ENCODE data around the gene CERCAM.
A peak's percentile ranks its signal among the peaks of the same experiment; 100 is the strongest.
"Not testable (repeated sequence)": the region's sequence is repeated elsewhere in the genome, so short reads cannot be mapped to it uniquely, and the experiment has no call there.

Gene CERCAM

GRCh38 chr9:128411364-128412119 lies 9.1 kb upstream of the CERCAM start:
- no peaks in the 10 kb centered on the region for H3K36me3 ChIP-seq (ENCODE audit: insufficient read depth, low read length)
- no peak overlapping the region for H3K4me2 ChIP-seq (ENCODE audit: low read length)
- peaks cover 7% of the 10 kb centered on the region for H3K4me1 ChIP-seq (ENCODE audit: control insufficient read depth, insufficient read depth, low read length)
- H3K9me3 ChIP-seq (replicated peaks; ENCODE audit: low read length): no peaks in the 10 kb centered on the region
- no peak overlapping the region for H3K9ac ChIP-seq (ENCODE audit: low read depth, low read length)
- no peak overlapping the region for H3K4me3 ChIP-seq (ENCODE audit: low read length)
- peaks cover 50% of the 10 kb centered on the region for H3K27me3 ChIP-seq (ENCODE audit: control insufficient read depth, insufficient read depth, low read length)

- no peaks in the 10 kb centered on the region for H3K9me3 ChIP-seq (replicated peaks; ENCODE audit: low read length)
- no peaks in the 10 kb centered on the region for H3K36me3 ChIP-seq (ENCODE audit: insufficient read depth, low read length)
- H3K9ac ChIP-seq (ENCODE audit: low read depth, low read length): no peak overlapping the region
- peaks cover under 1% of the 10 kb centered on the region for H3K4me1 ChIP-seq (ENCODE audit: control insufficient read depth, insufficient read depth, low read length)
- H3K4me3 ChIP-seq (ENCODE audit: low read length): no peak overlapping the region
- H3K4me2 ChIP-seq (ENCODE audit: low read length): no peak overlapping the region
- H3K27me3 ChIP-seq (ENCODE audit: control insufficient read depth, insufficient read depth, low read length): peaks cover 52% of the 10 kb centered on the region
Measured at GRCh38 chr9:128412120-128412790, 8.4 kb upstream of the CERCAM start.

- H3K9me3 ChIP-seq (replicated peaks; ENCODE audit: low read length); H3K4me1 ChIP-seq (ENCODE audit: control insufficient read depth, insufficient read depth, low read length); H3K36me3 ChIP-seq (ENCODE audit: insufficient read depth, low read length); H3K4me3 ChIP-seq (ENCODE audit: low read length); H3K9ac ChIP-seq (ENCODE audit: low read depth, low read length); H3K4me2 ChIP-seq (ENCODE audit: low read length): not testable (repeated sequence)
- peaks cover 45% of the 10 kb centered on the region for H3K27me3 ChIP-seq (ENCODE audit: control insufficient read depth, insufficient read depth, low read length)
Measured at GRCh38 chr9:128413728-128414127, 6.9 kb upstream of the CERCAM start.

DNA sequence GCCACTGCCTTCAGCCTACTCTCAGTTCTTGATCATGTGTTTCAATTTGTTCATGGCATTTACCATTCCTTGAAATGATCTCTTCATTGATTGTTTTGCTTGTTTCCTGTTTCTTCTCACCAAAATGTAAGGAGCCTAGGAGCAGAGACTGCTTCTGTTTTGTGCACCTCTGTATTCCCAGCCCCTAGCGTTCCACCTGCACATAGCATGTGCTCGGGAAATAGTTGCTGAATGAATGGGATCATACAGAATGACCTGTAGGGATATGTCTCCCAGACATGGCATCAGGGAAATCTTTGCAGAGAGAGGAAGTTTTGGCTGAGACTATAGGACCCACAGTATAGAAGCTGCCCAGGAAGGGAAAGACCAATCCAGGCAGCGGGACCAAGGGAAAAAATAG lies 6.2 kb upstream of the CERCAM start:
- H3K4me3 ChIP-seq (ENCODE audit: low read length): no peak overlapping the region
- no peaks in the 10 kb centered on the region for H3K36me3 ChIP-seq (ENCODE audit: insufficient read depth, low read length)
- no peak overlapping the region for H3K9ac ChIP-seq (ENCODE audit: low read depth, low read length)
- H3K27me3 ChIP-seq (ENCODE audit: control insufficient read depth, insufficient read depth, low read length): peaks cover 48% of the 10 kb centered on the region
- H3K9me3 ChIP-seq (replicated peaks; ENCODE audit: low read length): no peaks in the 10 kb centered on the region
- no peak overlapping the region for H3K4me2 ChIP-seq (ENCODE audit: low read length)
- H3K4me1 ChIP-seq (ENCODE audit: control insufficient read depth, insufficient read depth, low read length): peaks cover 5% of the 10 kb centered on the region

DNA sequence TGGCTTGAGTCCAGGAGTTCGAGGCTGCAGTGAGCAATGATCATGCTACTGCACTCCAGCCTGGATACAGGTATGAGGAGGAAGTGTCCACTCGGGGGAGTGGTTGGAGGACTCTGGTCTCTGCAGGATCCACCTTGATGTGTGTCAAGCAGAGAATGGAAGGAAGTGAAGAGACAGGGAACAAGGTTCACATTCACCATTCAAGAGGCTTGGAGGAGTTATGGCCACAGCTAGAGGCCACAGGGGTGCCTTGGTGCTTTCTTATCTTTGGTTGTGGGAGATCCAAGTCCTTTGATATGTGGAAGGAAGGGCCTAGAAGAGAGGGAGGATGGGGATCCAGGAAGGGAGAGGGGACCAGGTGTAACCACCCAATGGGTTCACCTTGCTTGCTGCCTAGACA lies 5.4 kb upstream of the CERCAM start:
- Histone ChIP-seq H3K4me3 (ENCODE audit: low read length) (no peak overlapping the region), H3K9ac (ENCODE audit: low read depth, low read length) (no peak overlapping the region), H3K36me3 (ENCODE audit: insufficient read depth, low read length) (no peaks in the 10 kb centered on the region), H3K4me2 (ENCODE audit: low read length) (no peak overlapping the region), H3K27me3 (ENCODE audit: control insufficient read depth, insufficient read depth, low read length) (peaks cover 45% of the 10 kb centered on the region), H3K9me3 (replicated peaks; ENCODE audit: low read length) (no peaks in the 10 kb centered on the region), H3K4me1 (ENCODE audit: control insufficient read depth, insufficient read depth, low read length) (peaks cover 7% of the 10 kb centered on the region)

- Histone ChIP-seq H3K4me3 (ENCODE audit: low read length) (no peak overlapping the region), H3K4me1 (ENCODE audit: control insufficient read depth, insufficient read depth, low read length) (peaks cover 7% of the 10 kb centered on the region), H3K9ac (ENCODE audit: low read depth, low read length) (no peak overlapping the region), H3K4me2 (ENCODE audit: low read length) (no peak overlapping the region), H3K27me3 (ENCODE audit: control insufficient read depth, insufficient read depth, low read length) (peaks cover 45% of the 10 kb centered on the region), H3K9me3 (replicated peaks; ENCODE audit: low read length) (no peaks in the 10 kb centered on the region), H3K36me3 (ENCODE audit: insufficient read depth, low read length) (no peaks in the 10 kb centered on the region)
Measured at GRCh38 chr9:128416014-128416413, 4.6 kb upstream of the CERCAM start.

DNA sequence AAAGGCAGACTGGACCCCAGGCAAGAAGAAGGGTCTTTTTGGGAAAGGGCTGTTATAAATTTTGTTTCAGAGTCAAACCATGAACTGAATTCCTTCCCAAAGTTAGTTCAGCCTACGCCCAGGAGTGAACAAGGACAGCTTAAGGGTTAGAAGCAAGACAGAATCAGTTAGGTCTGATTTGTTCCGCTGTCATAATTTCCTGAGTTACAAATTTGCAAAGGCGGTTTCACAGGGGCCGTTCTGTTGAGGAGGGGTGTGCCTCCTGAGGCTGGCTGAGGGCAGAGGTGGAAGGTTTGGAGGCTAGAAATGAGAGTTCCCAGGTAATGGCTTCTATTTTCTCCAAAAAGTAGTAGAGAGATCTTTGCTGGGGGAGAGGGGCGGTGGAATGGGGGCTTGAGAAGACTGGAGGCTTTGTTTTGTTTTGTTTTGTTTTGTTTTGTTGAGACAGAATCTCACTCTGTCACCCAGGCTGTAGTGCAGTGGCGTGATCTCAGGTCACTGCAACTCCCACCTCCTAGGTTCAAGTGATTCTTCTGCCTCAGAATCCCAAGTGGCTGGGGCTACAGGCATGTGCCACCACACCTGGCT lies 4.1 kb upstream of the CERCAM start:
- Histone ChIP-seq H3K9ac (ENCODE audit: low read depth, low read length) (no peak overlapping the region), H3K9me3 (replicated peaks; ENCODE audit: low read length) (no peaks in the 10 kb centered on the region), H3K27me3 (ENCODE audit: control insufficient read depth, insufficient read depth, low read length) (peaks cover 42% of the 10 kb centered on the region), H3K4me2 (ENCODE audit: low read length) (no peak overlapping the region), H3K36me3 (ENCODE audit: insufficient read depth, low read length) (no peaks in the 10 kb centered on the region), H3K4me1 (ENCODE audit: control insufficient read depth, insufficient read depth, low read length) (peaks cover 11% of the 10 kb centered on the region), H3K4me3 (ENCODE audit: low read length) (no peak overlapping the region)

DNA sequence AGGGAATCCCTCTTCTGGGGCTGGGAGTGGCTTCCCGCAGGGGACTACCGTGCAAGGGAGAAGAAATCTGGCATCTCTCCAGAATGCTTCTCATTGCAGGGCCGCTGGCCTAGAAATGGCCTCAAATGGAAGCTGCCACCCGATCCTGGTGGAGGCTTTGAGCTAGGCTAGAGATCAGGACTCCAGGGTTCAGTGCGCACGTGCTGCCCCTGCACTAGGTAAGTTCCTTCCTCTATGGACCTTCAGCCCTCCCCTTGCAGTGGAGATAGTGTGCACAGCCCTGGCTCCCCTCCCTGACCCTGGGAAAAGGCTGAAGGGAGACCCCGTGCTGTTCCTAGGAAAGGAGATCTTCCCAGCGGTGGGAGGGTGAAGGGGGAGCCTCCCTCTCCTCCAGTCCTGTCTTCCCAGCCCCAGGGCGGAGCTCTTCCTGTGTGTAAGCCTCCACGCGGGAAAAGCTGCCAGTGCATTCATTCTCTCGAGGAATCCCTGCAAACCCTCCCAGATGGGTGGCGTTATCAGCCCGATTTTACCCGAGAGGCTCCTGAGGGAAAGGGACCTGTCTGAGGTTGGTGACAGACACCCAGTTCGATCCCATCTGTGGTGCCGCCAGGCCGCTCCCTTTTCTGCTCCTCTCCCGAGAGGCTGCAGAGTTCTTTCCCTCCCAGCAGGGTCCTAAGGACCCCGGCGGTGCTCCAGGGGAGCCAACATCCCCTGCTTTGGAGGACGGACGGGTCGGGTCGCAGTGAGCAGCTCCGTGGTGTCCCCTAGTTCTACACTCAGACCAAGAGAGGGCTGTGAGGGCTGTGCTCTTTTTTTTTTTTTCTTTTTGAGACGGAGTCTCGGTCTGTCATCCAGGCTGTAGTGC lies 1.4 kb upstream of the CERCAM start:
- Histone ChIP-seq H3K27me3 (ENCODE audit: control insufficient read depth, insufficient read depth, low read length) (peaks cover 25% of the 10 kb centered on the region), H3K4me3 (ENCODE audit: low read length) (no peak overlapping the region), H3K36me3 (ENCODE audit: insufficient read depth, low read length) (peaks cover 7% of the 10 kb centered on the region), H3K4me1 (ENCODE audit: control insufficient read depth, insufficient read depth, low read length) (peaks cover 27% of the 10 kb centered on the region), H3K9ac (ENCODE audit: low read depth, low read length) (peak overlapping the region; percentile 76), H3K4me2 (ENCODE audit: low read length) (peak overlapping the region; percentile 96), H3K9me3 (replicated peaks; ENCODE audit: low read length) (no peaks in the 10 kb centered on the region)

GRCh38 chr9:128420060-128420650 lies 502 bp upstream of the CERCAM start:
- H3K4me1 ChIP-seq (ENCODE audit: control insufficient read depth, insufficient read depth, low read length): peaks cover 27% of the 10 kb centered on the region
- H3K36me3 ChIP-seq (ENCODE audit: insufficient read depth, low read length): peaks cover 10% of the 10 kb centered on the region
- peak overlapping the region; percentile 89 for H3K4me3 ChIP-seq (ENCODE audit: low read length)
- peak overlapping the region; percentile 96 for H3K4me2 ChIP-seq (ENCODE audit: low read length)
- H3K27me3 ChIP-seq (ENCODE audit: control insufficient read depth, insufficient read depth, low read length): peaks cover 16% of the 10 kb centered on the region
- H3K9me3 ChIP-seq (replicated peaks; ENCODE audit: low read length): no peaks in the 10 kb centered on the region
- peak overlapping the region; percentile 76 for H3K9ac ChIP-seq (ENCODE audit: low read depth, low read length)

DNA sequence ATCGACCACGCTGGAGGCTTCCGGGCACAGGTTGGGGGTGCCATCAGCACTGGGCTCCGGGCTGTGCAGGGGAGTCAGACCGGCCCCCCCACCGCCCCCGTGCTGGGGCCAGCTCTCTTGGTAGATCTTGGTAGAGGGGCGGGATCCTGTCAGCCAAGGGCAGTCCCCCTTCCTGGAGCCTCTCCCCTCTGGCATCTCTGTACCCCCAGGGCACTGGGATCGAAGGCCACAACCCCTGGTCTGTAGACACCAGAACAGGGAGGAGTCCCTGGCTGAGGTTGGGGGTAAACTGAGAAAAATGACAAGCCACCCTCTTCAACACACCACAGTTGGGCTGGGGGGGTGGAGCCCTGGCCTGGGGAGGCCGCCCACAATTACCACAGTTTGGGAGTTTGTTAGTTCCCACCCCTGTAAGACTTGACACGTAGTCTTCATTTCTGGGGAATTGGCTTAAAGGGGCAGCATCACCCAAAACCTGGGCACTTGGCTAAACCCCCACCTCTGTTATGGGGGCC lies 882 bp downstream of the CERCAM start:
- H3K4me2 ChIP-seq (ENCODE audit: low read length): peak overlapping the region; percentile 96
- no peaks in the 10 kb centered on the region for H3K9me3 ChIP-seq (replicated peaks; ENCODE audit: low read length)
- peaks cover 7% of the 10 kb centered on the region for H3K27me3 ChIP-seq (ENCODE audit: control insufficient read depth, insufficient read depth, low read length)
- peak overlapping the region; percentile 86 for H3K9ac ChIP-seq (ENCODE audit: low read depth, low read length)
- peaks cover 27% of the 10 kb centered on the region for H3K4me1 ChIP-seq (ENCODE audit: control insufficient read depth, insufficient read depth, low read length)
- peaks cover 10% of the 10 kb centered on the region for H3K36me3 ChIP-seq (ENCODE audit: insufficient read depth, low read length)
- H3K4me3 ChIP-seq (ENCODE audit: low read length): peak overlapping the region; percentile 89

All from skeletal muscle satellite cell (primary cell).